Gastroesophageal sphincter (tissue), 4 donors: ENCODE measurements around the gene PTGFRN. TPM values are rescaled to one million over a fixed set of nuclear protein-coding genes. Genes with fewer than 3 reads are reported as not detected.

Source experiments
- ATAC-seq: fragments of 150-250 bp; one replicate; pipeline ENCODE4 v1.9.1; 2016; ENCODE audit warnings: mild to moderate bottlenecking, moderate library complexity
- H3K27ac ChIP-seq, 4 donors: fragments of 200-600 bp; sonication (generic) in 3 of 4; 1 replicate in 3 of 4; 2 replicates in 1 of 4; pipeline ENCODE4 v1.5.1; 2016 to 2019
- H3K27me3 ChIP-seq: fragments of 200-600 bp; sonication (generic); one replicate; pipeline ENCODE4 v1.5.1; 2019
- H3K36me3 ChIP-seq, 2 donors: fragments of 200-600 bp; sonication (generic); one replicate each; pipeline ENCODE4 v1.5.1; 2019; ENCODE audit warnings: control low read depth in 1 of 2
- H3K4me1 ChIP-seq, 3 donors: fragments of 200-600 bp; sonication (generic); 1 replicate in 2 of 3; 2 replicates in 1 of 3; pipeline ENCODE4 v1.5.1; 2016 to 2019; ENCODE audit warnings: control low read depth in 2 of 3
- H3K4me3 ChIP-seq, 2 donors: fragments of 200-600 bp; sonication (generic); one replicate each; pipeline ENCODE4 v1.5.1; 2019; ENCODE audit warnings: mild to moderate bottlenecking in 1 of 2, moderate library complexity in 1 of 2
- H3K9me3 ChIP-seq, 3 donors: fragments of 200-600 bp; sonication (generic); one replicate each; pipeline ENCODE4 v1.5.1; 2017 to 2019; ENCODE audit warnings: control low read depth in 2 of 3
- CTCF ChIP-seq, 4 experiments: fragments of 200-600 bp in 2 of 4; fragments of 450-650 bp in 2 of 4; sonication (generic) in 1 of 4; IDR thresholded peaks; one replicate each; pipeline ENCODE4 v1.5.1; 2017 to 2019; ENCODE audit warnings: antibody characterized with exemption in 4 of 4, mild to moderate bottlenecking in 2 of 4, moderate library complexity in 2 of 4
- EP300 ChIP-seq: sonication (generic); formaldehyde crosslinking; IDR thresholded peaks from one replicate; pipeline ENCODE4 v1.6.1; 2017; ENCODE audit warnings: antibody characterized with exemption, mild to moderate bottlenecking
- POLR2A ChIP-seq, 2 donors: fragments of 450-650 bp; IDR thresholded peaks; one replicate each; pipeline ENCODE4 v1.6.1; 2017; ENCODE audit warnings: antibody characterized with exemption in 2 of 2, mild to moderate bottlenecking in 2 of 2, moderate library complexity in 1 of 2
- POLR2AphosphoS5 ChIP-seq: sonication (generic); formaldehyde crosslinking; IDR thresholded peaks from one replicate; pipeline ENCODE4 v1.6.1; 2017; ENCODE audit warnings: antibody characterized with exemption
- WGBS, 2 donors: methylation state at CpG; one replicate each; pipeline ENCODE4 v1.1.5; 2018; ENCODE audit warnings: low coverage in 1 of 2; 5-methylcytosine and 5-hydroxymethylcytosine counted together
- total RNA-seq, 4 donors: library from RNA; depleted of rRNA; stranded (reverse); fragments of >200 nt; gene quantifications; one replicate each; pipeline ENCODE4 v1.1.0, GENCODE V29; 2016

PTGFRN gene
- total RNA-seq, 4 donors from 2014 or later = 60.0 to 166 (median 101) TPM

DNA sequence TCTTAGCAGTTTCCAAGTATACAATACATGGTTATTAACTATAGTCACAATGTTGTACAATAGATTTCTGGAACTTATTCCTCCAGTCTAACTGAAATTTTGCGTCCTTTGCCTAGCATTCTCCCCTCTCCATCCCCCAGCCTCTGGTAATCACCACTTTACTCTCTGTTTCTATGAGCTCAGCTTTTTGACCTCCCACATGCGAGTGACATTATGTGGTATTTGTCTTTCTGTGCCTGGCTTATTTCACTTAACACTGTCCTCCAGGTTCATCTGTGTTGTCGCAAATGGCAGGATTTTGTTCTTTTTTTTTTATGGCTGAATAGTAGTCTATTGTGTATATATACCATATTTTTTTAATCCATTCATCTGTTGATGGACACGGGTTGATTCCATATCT is 47.9 kb downstream of the PTGFRN start:
- Histone ChIP-seq H3K27ac (no peak overlapping the region), H3K9me3 (no peaks in the 10 kb centered on the region), H3K4me3 (no peak overlapping the region), H3K36me3 (peaks cover 0 to 18% of the 10 kb centered on the region in 2 donors), H3K4me1 (peaks cover 0 to 32% (median 3%) of the 10 kb centered on the region in 3 donors), H3K27me3 (no peaks in the 10 kb centered on the region)
- TF ChIP-seq CTCF (IDR thresholded peaks at IDR 0.05) (no peak), POLR2AphosphoS5 (no peak), POLR2A (IDR thresholded peaks at IDR 0.05) (no peak)
- ATAC-seq = no peak
- WGBS, 2 donors = 32 to 55% methylated on average over 3 to 4 of the region's 4 CpGs

GRCh38 chr1:116958110-116958509 is 48.4 kb downstream of the PTGFRN start:
- WGBS, 2 donors = 46 to 79% methylated on average over 2 to 4 of the region's 4 CpGs

DNA sequence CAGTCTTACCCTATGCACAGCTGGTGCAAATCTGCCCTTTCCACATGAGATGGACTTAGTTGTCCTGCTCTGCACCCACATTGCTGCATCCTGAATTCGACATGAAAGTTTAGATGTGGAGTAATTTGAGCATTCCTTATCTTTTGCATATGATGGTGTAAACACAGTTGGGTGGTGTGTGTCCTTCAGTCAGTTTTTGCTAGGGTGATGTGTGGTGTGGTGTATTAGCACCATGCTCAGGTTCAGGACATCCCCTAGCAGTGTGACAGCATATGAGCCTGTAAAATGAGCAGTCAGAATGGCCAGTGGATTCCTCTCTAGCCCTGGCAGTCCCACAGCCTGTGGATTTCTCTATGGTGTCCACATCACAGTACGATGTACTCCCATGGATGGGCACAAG is 49.3 kb downstream of the PTGFRN start:
- Histone ChIP-seq H3K27ac (no peak overlapping the region), H3K4me1 (peaks cover 0 to 24% (median 0%) of the 10 kb centered on the region in 3 donors), H3K9me3 (no peaks in the 10 kb centered on the region), H3K36me3 (peaks cover 0 to 25% of the 10 kb centered on the region in 2 donors), H3K4me3 (no peak overlapping the region), H3K27me3 (no peaks in the 10 kb centered on the region)
- no peak for ATAC-seq
- 57 to 86% methylated on average over 1 to 2 of the region's 2 CpGs for WGBS, 2 donors
- TF ChIP-seq CTCF (IDR thresholded peaks at IDR 0.05) (no peak), POLR2AphosphoS5 (no peak), EP300 (no peak), POLR2A (IDR thresholded peaks at IDR 0.05) (no peak)

More at GRCh38 chr1:116958110-116958509, 48.4 kb downstream of the PTGFRN start:
- H3K27me3 ChIP-seq = no peaks in the 10 kb centered on the region
- no peak for ATAC-seq
- no peak overlapping the region for H3K4me3 ChIP-seq
- H3K4me1 ChIP-seq = peaks cover 0 to 32% (median 3%) of the 10 kb centered on the region in 3 donors
- no peak overlapping the region for H3K27ac ChIP-seq
- TF ChIP-seq POLR2A (IDR thresholded peaks at IDR 0.05) (no peak), POLR2AphosphoS5 (no peak), CTCF (IDR thresholded peaks at IDR 0.05) (no peak), EP300 (no peak)
- no peaks in the 10 kb centered on the region for H3K9me3 ChIP-seq
- H3K36me3 ChIP-seq = peaks cover 0 to 23% of the 10 kb centered on the region in 2 donors

DNA sequence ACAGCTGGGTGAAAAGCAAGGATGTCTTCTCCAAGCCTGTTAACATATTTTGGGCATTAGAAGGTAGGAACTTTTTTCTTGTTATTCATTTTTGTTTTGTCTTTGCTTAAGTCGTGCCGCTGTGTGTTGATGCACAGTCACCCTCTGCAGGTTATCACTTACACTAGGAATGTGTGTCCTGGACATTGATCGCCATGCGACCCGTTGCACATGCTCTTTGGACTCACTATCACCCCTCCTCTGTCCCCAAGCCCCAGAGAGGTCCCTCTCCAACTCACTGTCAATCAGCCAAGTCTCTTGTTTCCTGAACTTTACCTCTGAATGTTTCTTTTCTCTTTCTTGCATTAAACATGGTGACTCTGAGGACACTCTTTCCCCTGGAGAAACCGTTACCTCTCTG is 51.9 kb downstream of the PTGFRN start:
- peaks cover 0 to 6% (median 0%) of the 10 kb centered on the region in 3 donors for H3K4me1 ChIP-seq
- H3K9me3 ChIP-seq = no peaks in the 10 kb centered on the region
- H3K4me3 ChIP-seq = no peak overlapping the region
- no peak for ATAC-seq
- 93 to 100% methylated on average over 3 to 6 of the region's 6 CpGs for WGBS, 2 donors
- no peaks in the 10 kb centered on the region for H3K27me3 ChIP-seq
- H3K36me3 ChIP-seq = peaks cover 0 to 47% of the 10 kb centered on the region in 2 donors
- H3K27ac ChIP-seq = no peak overlapping the region
- TF ChIP-seq CTCF (IDR thresholded peaks at IDR 0.05) (no peak), POLR2A (IDR thresholded peaks at IDR 0.05) (no peak)

DNA sequence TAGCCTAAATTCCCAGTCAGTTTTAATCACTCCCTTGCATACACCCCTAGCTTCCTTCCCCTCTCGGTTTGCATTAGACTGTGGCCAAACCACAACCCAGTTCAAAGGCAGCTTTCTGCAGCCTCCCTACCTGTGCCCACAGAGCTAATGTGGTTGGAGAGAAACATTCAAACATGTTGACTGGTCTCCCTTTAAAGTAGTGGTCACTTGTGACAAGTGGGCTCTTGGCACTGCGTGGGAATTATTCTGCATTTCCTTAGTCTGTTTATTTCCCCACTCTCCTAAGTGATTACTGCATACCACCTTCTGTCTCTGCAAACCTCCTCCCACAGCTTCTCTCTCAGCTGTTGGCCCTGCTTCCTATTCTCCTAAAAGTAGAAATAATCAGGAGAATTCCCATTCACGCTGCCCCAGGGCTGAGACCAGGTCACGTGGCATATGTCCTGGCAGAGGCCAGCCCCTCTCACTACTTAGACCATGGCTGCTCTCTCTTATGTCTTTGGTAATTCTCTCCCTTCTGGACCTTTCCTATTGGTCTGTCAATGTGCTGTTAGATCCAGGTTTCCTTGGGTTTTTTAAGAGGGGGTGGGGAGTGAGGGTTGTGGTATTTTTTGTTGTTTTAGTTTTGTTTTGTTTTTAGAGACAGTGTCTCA is 53.4 kb downstream of the PTGFRN start:
- ATAC-seq = no peak
- TF ChIP-seq POLR2A (IDR thresholded peaks at IDR 0.05) (no peak), POLR2AphosphoS5 (no peak), EP300 (no peak), CTCF (IDR thresholded peaks at IDR 0.05) (no peak)
- Histone ChIP-seq H3K4me1 (peaks cover 0 to 6% (median 0%) of the 10 kb centered on the region in 3 donors), H3K4me3 (no peak overlapping the region), H3K27me3 (no peaks in the 10 kb centered on the region), H3K36me3 (peaks cover 0 to 56% of the 10 kb centered on the region in 2 donors), H3K9me3 (no peaks in the 10 kb centered on the region), H3K27ac (no peak overlapping the region)
- WGBS, 2 donors = 15 to 80% methylated on average over 4 of the region's 4 CpGs
